Measurements from ENCODE around the gene SLC30A2. TPM values are rescaled to one million over a fixed set of nuclear protein-coding genes. Genes with fewer than 3 reads are reported as not detected.

Gene SLC30A2
- polyA plus RNA-seq, 1 donor (not counting 4 experiments of a cell fraction or from before 2014, with no cell fraction given), result not detected

DNA sequence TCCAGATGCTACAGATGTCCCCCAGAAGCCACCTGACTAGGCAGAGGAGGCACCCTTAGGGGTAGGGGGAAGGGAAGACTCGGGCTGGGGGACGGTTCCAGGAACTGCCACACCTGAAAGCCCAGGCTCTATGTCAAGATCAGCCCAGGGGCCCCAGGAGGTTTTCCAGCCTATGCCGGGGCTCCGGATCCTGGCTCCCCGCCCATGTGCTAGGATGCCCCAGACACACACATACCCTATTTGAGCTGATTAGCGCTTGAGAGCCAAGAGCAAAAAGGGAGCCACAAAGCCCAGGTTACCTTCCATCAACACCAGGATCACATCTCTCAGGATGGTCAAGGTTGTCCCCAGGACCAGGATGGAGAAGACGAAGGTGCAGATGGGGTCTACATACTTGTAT lies 4.5 kb downstream of the SLC30A2 start:
- dilution Hi-C loops (cut with MboI; ENCODE audit: extremely low pct_ligation_motif_present, low sequenced_read_pairs), result no loop called here
- H3K27me3 ChIP-seq (ENCODE audit: control insufficient read depth, extremely low read depth, insufficient read depth, low read length), result peaks cover 42% of the 10 kb centered on the region

GRCh38 chr1:26038904-26039303 lies 7.0 kb downstream of the SLC30A2 start:
- Histone ChIP-seq H2AFZ (ENCODE audit: control insufficient read depth, low read length) (no peak overlapping the region), H3K79me2 (ENCODE audit: control insufficient read depth, insufficient read depth, low read length) (no peaks in the 10 kb centered on the region), H3K4me1 (ENCODE audit: control insufficient read depth, extremely low read depth, insufficient read depth, low read length) (peaks cover 10% of the 10 kb centered on the region), H3K9me3 (ENCODE audit: control insufficient read depth, low read depth, low read length) (no peaks in the 10 kb centered on the region), H3K4me2 (ENCODE audit: control insufficient read depth, extremely low read depth, insufficient read depth, low read depth, low read length) (no peak overlapping the region), H3K9ac (ENCODE audit: control insufficient read depth, extremely low read depth, insufficient read depth, low read length) (no peak overlapping the region), H3K27me3 (ENCODE audit: control insufficient read depth, extremely low read depth, insufficient read depth, low read length) (peaks cover 17% of the 10 kb centered on the region), H4K20me1 (ENCODE audit: control insufficient read depth, extremely low read depth, insufficient read depth, low read length) (no peaks in the 10 kb centered on the region), H3K4me3 (ENCODE audit: control insufficient read depth in 2 of 3, extremely low read depth in 1 of 3, insufficient read depth in 2 of 3, low read depth in 1 of 3, low read length in 3 of 3) (no peak overlapping the region), H3K9me1 (ENCODE audit: control insufficient read depth, extremely low read depth, insufficient read depth, low read length) (no peaks in the 10 kb centered on the region), H3K36me3 (ENCODE audit: control insufficient read depth in 2 of 2, extremely low read depth in 1 of 2, insufficient read depth in 2 of 2, low read length in 2 of 2) (no peaks in the 10 kb centered on the region), H3K27ac (ENCODE audit: control insufficient read depth, insufficient read depth, low read length) (no peak overlapping the region)
- FAIRE-seq (no peak), DNase-seq (ENCODE audit: low read depth, low spot score) (no peak)
- TF ChIP-seq, protein P1, sequence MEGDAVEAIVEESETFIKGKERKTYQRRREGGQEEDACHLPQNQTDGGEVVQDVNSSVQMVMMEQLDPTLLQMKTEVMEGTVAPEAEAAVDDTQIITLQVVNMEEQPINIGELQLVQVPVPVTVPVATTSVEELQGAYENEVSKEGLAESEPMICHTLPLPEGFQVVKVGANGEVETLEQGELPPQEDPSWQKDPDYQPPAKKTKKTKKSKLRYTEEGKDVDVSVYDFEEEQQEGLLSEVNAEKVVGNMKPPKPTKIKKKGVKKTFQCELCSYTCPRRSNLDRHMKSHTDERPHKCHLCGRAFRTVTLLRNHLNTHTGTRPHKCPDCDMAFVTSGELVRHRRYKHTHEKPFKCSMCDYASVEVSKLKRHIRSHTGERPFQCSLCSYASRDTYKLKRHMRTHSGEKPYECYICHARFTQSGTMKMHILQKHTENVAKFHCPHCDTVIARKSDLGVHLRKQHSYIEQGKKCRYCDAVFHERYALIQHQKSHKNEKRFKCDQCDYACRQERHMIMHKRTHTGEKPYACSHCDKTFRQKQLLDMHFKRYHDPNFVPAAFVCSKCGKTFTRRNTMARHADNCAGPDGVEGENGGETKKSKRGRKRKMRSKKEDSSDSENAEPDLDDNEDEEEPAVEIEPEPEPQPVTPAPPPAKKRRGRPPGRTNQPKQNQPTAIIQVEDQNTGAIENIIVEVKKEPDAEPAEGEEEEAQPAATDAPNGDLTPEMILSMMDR (optimal IDR thresholded peaks at IDR 0.05 in 1 of 3, IDR thresholded peaks at IDR 0.05 in 1 of 3, conservative IDR thresholded peaks at IDR 0.05 in 1 of 3; ENCODE audit: extremely low read depth in 1 of 3, insufficient read depth in 2 of 3, low read length in 3 of 3), result no peak
- no peak for TF ChIP-seq EZH2 (IDR thresholded peaks at IDR 0.05; ENCODE audit: low read length)
- dilution Hi-C loops (cut with MboI; ENCODE audit: extremely low pct_ligation_motif_present, low sequenced_read_pairs), result no loop called here

More for the DNA sequence above, 4.5 kb downstream of the SLC30A2 start:
- Histone ChIP-seq H3K27ac (ENCODE audit: control insufficient read depth, insufficient read depth, low read length) (no peak overlapping the region), H3K36me3 (ENCODE audit: control insufficient read depth in 2 of 2, extremely low read depth in 1 of 2, insufficient read depth in 2 of 2, low read length in 2 of 2) (no peaks in the 10 kb centered on the region), H3K9ac (ENCODE audit: control insufficient read depth, extremely low read depth, insufficient read depth, low read length) (no peak overlapping the region), H3K4me3 (ENCODE audit: control insufficient read depth in 2 of 3, extremely low read depth in 1 of 3, insufficient read depth in 2 of 3, low read depth in 1 of 3, low read length in 3 of 3) (no peak overlapping the region), H4K20me1 (ENCODE audit: control insufficient read depth, extremely low read depth, insufficient read depth, low read length) (peaks cover 3% of the 10 kb centered on the region), H3K4me2 (ENCODE audit: control insufficient read depth, extremely low read depth, insufficient read depth, low read depth, low read length) (no peak overlapping the region), H3K9me3 (ENCODE audit: control insufficient read depth, low read depth, low read length) (no peaks in the 10 kb centered on the region), H3K79me2 (ENCODE audit: control insufficient read depth, insufficient read depth, low read length) (no peaks in the 10 kb centered on the region), H3K4me1 (ENCODE audit: control insufficient read depth, extremely low read depth, insufficient read depth, low read length) (peaks cover 1% of the 10 kb centered on the region), H3K9me1 (ENCODE audit: control insufficient read depth, extremely low read depth, insufficient read depth, low read length) (no peaks in the 10 kb centered on the region), H2AFZ (ENCODE audit: control insufficient read depth, low read length) (no peak overlapping the region)
- TF ChIP-seq, protein P1 (optimal IDR thresholded peaks at IDR 0.05 in 1 of 3, IDR thresholded peaks at IDR 0.05 in 1 of 3, conservative IDR thresholded peaks at IDR 0.05 in 1 of 3; ENCODE audit: extremely low read depth in 1 of 3, insufficient read depth in 2 of 3, low read length in 3 of 3), result no peak
- TF ChIP-seq EZH2 (IDR thresholded peaks at IDR 0.05; ENCODE audit: low read length), result no peak
- DNase-seq (ENCODE audit: low read depth, low spot score) (no peak), FAIRE-seq (no peak)

Measured in keratinocyte (primary cell).